Psoas muscle (tissue), 8 donors: Measurements from ENCODE around the gene TK1. TPM values are rescaled to one million over a fixed set of nuclear protein-coding genes. Genes with fewer than 3 reads are reported as not detected.
"Not testable (repeated sequence)": the region's sequence is repeated elsewhere in the genome, so short reads cannot be mapped to it uniquely, and the experiment has no call there.

Experiments
- ATAC-seq, 4 donors: fragments of 200-7000 bp; cut with Tn5 transposase; one replicate each; pipeline ENCODE4 v1.9.1; 2020; ENCODE audit warnings: moderate library complexity in 3 of 4, mild to moderate bottlenecking in 2 of 4
- DNase-seq, 2 donors: peaks; one replicate each; pipeline ENCODE4 v3.0.0-alpha.2; 2020
- H3K27ac ChIP-seq: fragments of 200-600 bp; one replicate; pipeline ENCODE4 v1.8.0; 2022
- H3K27me3 ChIP-seq, 3 donors: fragments of 200-600 bp in 1 of 3; one replicate each; pipeline versions ENCODE4 v1.6.1 to v1.8.0; 2013 to 2022; ENCODE audit warnings: low read length in 2 of 3, mild to moderate bottlenecking in 2 of 3, moderate library complexity in 1 of 3; ENCODE audit not compliant: insufficient read depth in 3 of 3
- H3K36me3 ChIP-seq, 2 donors: fragments of 200-600 bp in 1 of 2; one replicate each; pipeline versions ENCODE4 v1.6.1 to v1.8.0; 2013 to 2022; ENCODE audit warnings: low read depth in 1 of 2, mild to moderate bottlenecking in 1 of 2, moderate library complexity in 1 of 2; ENCODE audit not compliant: insufficient read depth in 1 of 2
- H3K4me1 ChIP-seq: fragments of 200-600 bp; one replicate; pipeline ENCODE4 v1.8.0; 2022
- H3K4me3 ChIP-seq: fragments of 200-600 bp; one replicate; pipeline ENCODE4 v1.8.0; 2022; ENCODE audit warnings: mild to moderate bottlenecking
- H3K9me3 ChIP-seq: fragments of 200-600 bp; one replicate; pipeline ENCODE4 v1.8.0; 2022
- WGBS, 3 donors: extraction: QIAGEN DNeasy Blood & Tissue Kit; methylation state at CpG; one replicate each; pipeline versions ENCODE4 v1.1.6 to v1.1.7; 2013; 5-methylcytosine and 5-hydroxymethylcytosine counted together
- intact Hi-C, 2 donors: fragments of 100-400 bp; cut with DNase I; formaldehyde crosslinking; loops; one replicate each; pipeline versions ENCODE4 v1.11.0 to v1.14.2; 2022
- polyA plus RNA-seq, 3 donors: library from polyadenylated mRNA; stranded (reverse); fragments of 200-250 nt; gene quantifications; one replicate each; pipeline ENCODE4 v1.2.3, GENCODE V29; 2013
- total RNA-seq, 4 donors: library from RNA; stranded (reverse); fragmentation: NEBNext Ultra II Directional in 2 of 4; extraction: Animal tissue kit (Norgen Biotek cat#: 25700) in 2 of 4; gene quantifications; one replicate each; pipeline versions ENCODE4 v1.2.1 to v1.2.4, GENCODE V29; 2021 to 2023
- TF ChIP-seq, protein P1 (sequence below): fragments of 200-600 bp; IDR thresholded peaks from one replicate; pipeline ENCODE4 v1.8.0; 2022; ENCODE audit warnings: antibody characterized with exemption
- donor health status: healthy with polysubstance abuse.
- donor health status: DM: no; HTN: no; CAD: no; lungs with moderate emphysema.
- donor health status: Bipolar disorder and iron deficiency.
- donor health status: healthy.
- donor health status: DM: yes; HTN: yes; CAD: no.
- donor health status: DM: no; HTN: no; CAD: no.
- donor health status: DM: no; HTN: no; CAD: no.
- donor health status: DM: yes; HTN: yes; CAD: no.

TK1 gene
- total and polyA plus RNA-seq, 7 donors: 0.68 to 3.1 (median 1.5) TPM

DNA sequence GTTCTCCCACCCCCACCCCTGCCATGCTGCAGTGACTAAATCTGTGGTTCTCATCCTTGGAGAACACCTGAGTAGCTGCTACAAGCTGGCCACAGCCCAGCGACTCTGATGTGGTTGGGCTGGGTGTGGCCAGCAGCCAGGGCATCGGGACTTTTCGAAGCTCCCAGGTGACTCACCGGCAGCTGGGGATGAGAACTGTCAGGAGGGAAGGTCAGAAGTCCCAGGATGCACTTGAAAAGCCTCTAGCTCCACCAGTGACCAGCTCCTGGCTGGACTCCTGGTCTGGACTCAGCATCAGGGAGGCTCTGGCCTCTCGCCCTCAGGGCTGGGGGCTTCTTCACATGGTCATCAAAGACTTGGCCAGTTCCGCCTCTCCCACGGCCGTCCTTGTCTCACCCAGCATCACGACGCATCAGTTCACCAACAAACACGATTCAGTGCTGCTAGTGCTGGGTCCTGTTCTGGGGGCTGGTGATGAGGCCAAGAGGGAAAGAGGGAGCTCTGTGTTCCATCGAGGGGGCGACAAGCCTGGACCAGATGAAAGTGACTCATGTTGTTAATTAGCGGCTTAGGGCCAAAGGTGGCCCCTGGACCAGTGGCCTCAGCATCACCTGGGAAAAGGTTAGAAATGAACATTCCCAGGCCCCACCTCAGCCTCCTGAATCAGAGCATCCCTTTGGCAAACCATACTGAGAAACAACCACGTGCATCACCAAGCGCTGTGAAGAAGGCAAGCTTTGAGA lies 44.6 kb downstream of the TK1 start:
- WGBS, 3 donors: 74 to 81% (median 80%) methylated on average over 16 of the region's 16 CpGs
- ATAC-seq (no peak), DNase-seq (no peak)
- intact Hi-C loops: loop anchor here in 1 of 2 donors (5.0 kb wide), 1 partner anchor 40 kb away; no protein-coding TSS in a partner anchor
- H3K36me3 ChIP-seq: no peaks in the 10 kb centered on the region
- TF ChIP-seq, protein P1, sequence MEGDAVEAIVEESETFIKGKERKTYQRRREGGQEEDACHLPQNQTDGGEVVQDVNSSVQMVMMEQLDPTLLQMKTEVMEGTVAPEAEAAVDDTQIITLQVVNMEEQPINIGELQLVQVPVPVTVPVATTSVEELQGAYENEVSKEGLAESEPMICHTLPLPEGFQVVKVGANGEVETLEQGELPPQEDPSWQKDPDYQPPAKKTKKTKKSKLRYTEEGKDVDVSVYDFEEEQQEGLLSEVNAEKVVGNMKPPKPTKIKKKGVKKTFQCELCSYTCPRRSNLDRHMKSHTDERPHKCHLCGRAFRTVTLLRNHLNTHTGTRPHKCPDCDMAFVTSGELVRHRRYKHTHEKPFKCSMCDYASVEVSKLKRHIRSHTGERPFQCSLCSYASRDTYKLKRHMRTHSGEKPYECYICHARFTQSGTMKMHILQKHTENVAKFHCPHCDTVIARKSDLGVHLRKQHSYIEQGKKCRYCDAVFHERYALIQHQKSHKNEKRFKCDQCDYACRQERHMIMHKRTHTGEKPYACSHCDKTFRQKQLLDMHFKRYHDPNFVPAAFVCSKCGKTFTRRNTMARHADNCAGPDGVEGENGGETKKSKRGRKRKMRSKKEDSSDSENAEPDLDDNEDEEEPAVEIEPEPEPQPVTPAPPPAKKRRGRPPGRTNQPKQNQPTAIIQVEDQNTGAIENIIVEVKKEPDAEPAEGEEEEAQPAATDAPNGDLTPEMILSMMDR: no peak
- H3K27me3 ChIP-seq: no peaks in the 10 kb centered on the region
- no peak overlapping the region for H3K27ac ChIP-seq
- no peaks in the 10 kb centered on the region for H3K9me3 ChIP-seq
- H3K4me3 ChIP-seq: no peak overlapping the region
- H3K4me1 ChIP-seq: peaks cover 27% of the 10 kb centered on the region

DNA sequence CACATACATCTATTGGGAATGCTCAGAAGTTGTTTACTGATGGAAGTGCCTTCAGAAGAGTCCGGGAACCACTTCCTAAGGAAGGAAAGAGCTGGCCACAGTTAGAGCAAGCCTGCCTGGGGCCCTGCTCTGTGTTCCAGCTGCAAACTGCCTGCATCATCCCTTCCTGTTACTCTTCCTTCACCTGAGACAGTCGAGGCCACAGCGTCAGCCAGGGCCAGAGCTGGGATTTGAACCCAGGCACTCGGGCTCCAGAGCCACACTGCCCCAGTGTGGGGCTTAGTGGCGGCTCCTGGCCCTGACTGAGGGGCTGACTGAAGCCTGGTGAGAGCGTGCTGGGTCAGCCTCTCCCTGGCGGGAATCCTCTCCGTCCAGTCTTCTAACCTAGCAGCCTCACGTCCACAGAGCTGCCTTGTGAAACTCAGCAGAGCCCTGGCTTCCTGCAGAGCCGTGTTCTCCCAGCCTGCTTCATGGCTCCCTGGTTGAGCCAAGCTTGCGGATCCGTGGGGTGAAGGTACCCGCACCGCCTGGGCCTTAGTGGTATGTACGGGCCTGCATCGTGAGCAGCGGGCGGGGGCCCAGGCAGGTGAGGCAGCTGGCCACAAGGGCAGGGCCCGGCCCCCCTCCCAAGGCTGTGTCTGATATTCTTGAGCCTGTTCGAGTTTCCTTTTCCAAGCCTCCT lies 45.3 kb downstream of the TK1 start:
- TF ChIP-seq, protein P1: no peak
- DNase-seq: no peak
- no peak for ATAC-seq
- no peaks in the 10 kb centered on the region for H3K36me3 ChIP-seq
- intact Hi-C loops: loop anchor here in 1 of 2 donors (5.0 kb wide), 1 partner anchor 41 kb away; no protein-coding TSS in a partner anchor
- H3K4me3 ChIP-seq: no peak overlapping the region
- peaks cover 27% of the 10 kb centered on the region for H3K4me1 ChIP-seq
- H3K9me3 ChIP-seq: no peaks in the 10 kb centered on the region
- H3K27ac ChIP-seq: no peak overlapping the region
- H3K27me3 ChIP-seq: no peaks in the 10 kb centered on the region
- WGBS, 3 donors: 87 to 89% (median 88%) methylated on average over 19 to 20 of the region's 20 CpGs

DNA sequence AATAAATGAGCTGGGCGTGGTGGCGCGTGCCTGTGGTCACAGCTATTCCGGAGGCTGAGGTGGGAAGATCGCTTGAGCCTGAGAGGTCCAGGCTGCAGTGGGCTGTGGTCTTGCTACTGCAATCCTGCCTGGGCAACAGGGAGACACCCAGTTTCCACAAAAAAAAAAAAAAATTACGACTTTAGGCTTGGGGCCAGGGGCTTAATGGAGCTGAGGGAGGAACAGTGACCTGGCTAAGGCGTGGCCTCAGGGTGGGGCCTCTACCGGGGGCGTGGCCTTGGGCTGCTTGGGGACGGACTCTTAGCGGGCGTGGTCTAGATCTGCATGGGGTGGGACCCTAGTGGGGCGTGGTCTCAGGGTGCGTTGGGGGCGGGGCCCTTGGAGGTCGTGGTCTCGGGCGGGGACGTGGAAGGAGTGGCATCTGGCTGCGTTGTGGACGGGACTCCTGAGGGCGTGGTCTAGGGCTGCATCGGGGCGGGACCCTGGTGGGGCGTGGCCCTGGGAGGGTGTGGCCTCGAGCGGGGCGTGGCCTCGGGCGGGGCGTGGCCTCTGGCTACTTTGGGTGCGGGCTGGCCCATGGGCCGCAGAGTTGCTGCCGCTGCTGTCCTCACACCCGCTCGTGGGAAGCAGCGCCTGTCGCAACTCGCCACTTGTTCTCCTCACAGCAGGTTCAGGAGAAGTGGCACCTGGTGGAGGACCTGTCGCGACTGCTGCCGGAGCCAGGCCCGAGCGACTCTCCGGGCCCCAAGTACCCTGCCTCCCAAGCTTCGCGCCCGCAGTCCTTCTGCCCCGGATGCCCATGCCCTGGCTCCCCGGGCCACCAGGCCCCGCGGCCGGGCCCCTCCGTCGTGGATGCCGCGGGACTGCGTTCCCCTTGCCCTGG lies 46.4 kb downstream of the TK1 start:
- DNase-seq (peak; percentile 90 to 95), ATAC-seq (peak; percentile 92 to 94 (median 92))
- Histone ChIP-seq H3K4me1 (peaks cover 27% of the 10 kb centered on the region), H3K36me3 (no peaks in the 10 kb centered on the region), H3K27me3 (no peaks in the 10 kb centered on the region), H3K27ac (peak overlapping the region; percentile 41), H3K9me3 (no peaks in the 10 kb centered on the region), H3K4me3 (peak overlapping the region; percentile 54)
- WGBS, 3 donors: 25 to 30% (median 30%) methylated on average over 44 to 58 of the region's 58 CpGs
- TF ChIP-seq, protein P1: no peak
- intact Hi-C loops: loop anchor here in 1 of 2 donors (5.0 kb wide), 1 partner anchor 42 kb away; no protein-coding TSS in a partner anchor

DNA sequence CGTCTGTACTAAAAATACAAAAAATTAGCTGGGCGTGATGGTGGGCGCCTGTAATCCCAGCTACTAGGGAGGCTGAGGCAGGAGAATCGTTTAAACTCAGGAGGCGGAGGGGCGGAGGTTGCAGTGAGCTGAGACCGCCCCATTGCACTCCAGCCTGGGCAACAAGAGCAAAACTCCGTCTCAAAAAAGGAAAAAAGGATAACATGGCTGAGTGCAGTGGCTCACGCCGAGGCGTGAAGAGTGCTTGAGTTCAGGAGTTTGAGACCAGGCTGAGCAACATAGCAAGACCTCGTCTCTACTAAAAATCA lies 47.0 kb downstream of the TK1 start:
- not testable (repeated sequence) for H3K27ac ChIP-seq, H3K9me3 ChIP-seq, DNase-seq, H3K36me3 ChIP-seq, H3K4me3 ChIP-seq, ATAC-seq, H3K27me3 ChIP-seq
- peaks cover 23% of the 10 kb centered on the region for H3K4me1 ChIP-seq
- intact Hi-C loops: loop anchor here in 1 of 2 donors (5.0 kb wide), 1 partner anchor 42 kb away; no protein-coding TSS in a partner anchor
- WGBS, 3 donors: 90 to 95% (median 94%) methylated on average over 12 of the region's 12 CpGs
